Posterior vena cava (tissue), 2 donors: ENCODE data around the gene INSYN1. TPM values are rescaled to one million over a fixed set of nuclear protein-coding genes. Genes with fewer than 3 reads are reported as not detected.
"Not testable (repeated sequence)": the region's sequence is repeated elsewhere in the genome, so short reads cannot be mapped to it uniquely, and the experiment has no call there.

Experiments
- DNase-seq: peaks from one replicate; pipeline ENCODE4 v3.0.0-alpha.2; 2020; ENCODE audit warnings: low spot score
- intact Hi-C, 2 donors: fragments of 100-400 bp; cut with DNase I; formaldehyde crosslinking; loops; one replicate each; pipeline versions ENCODE4 v1.14.1 to v1.14.2; 2022 to 2023
- long read RNA-seq, 2 donors: library from polyadenylated mRNA; unstranded; transcript quantifications; one replicate each; pipeline ENCODE4 v2.0.0, GENCODE V29; 2020 to 2021
- total RNA-seq, 2 donors: library from RNA; stranded (reverse); fragmentation: NEBNext Ultra II Directional; extraction: Animal tissue kit (Norgen Biotek cat#: 25700); gene quantifications; one replicate each; pipeline ENCODE4 v1.2.1, GENCODE V29; 2021
- donor health status: DM: yes; HTN: yes; CAD: no.
- donor health status: DM: yes; HTN: yes; CAD: no.

The INSYN1 gene
- total RNA-seq: 10 to 100 TPM; 12.8 to 13.8 TPM
- long read RNA-seq, donor 1, full-length matches to known transcripts: 6 of 7 reads
- long read RNA-seq, donor 1, partial matches to known transcripts: 0 of 7 reads
- long read RNA-seq, donor 1, other reads (novel, unspliced or antisense): 1 of 7 reads
- long read RNA-seq, donor 2, partial matches to known transcripts: 0 of 1 reads
- long read RNA-seq, donor 2, other reads (novel, unspliced or antisense): 1 of 1 reads

- DNase-seq: no peak
- intact Hi-C loops: no loop called here
These were observed at the start of gene INSYN1 for GRCh38 chr15:73753250-73754130. INSYN1 (minus strand) TSS chr15:73753351; CDS start chr15:73751130, 2,221 bp downstream.

- intact Hi-C loops: no loop called here
- DNase-seq: no peak
These were observed 49.4 kb upstream of the INSYN1 start for GRCh38 chr15:73802431-73803041.

GRCh38 chr15:73800662-73801345, 47.7 kb upstream of the INSYN1 start:
- intact Hi-C loops: no loop called here
- no peak for DNase-seq

- intact Hi-C loops: no loop called here
- no peak for DNase-seq
These were observed 46.3 kb upstream of the INSYN1 start for GRCh38 chr15:73799466-73799865.

- DNase-seq: no peak
- intact Hi-C loops: no loop called here
These were observed 44.4 kb upstream of the INSYN1 start for GRCh38 chr15:73797366-73798158.

GRCh38 chr15:73796331-73796831, 43.2 kb upstream of the INSYN1 start:
- DNase-seq: no peak
- intact Hi-C loops: no loop called here

GRCh38 chr15:73794443-73795133, 41.4 kb upstream of the INSYN1 start:
- intact Hi-C loops: no loop called here

GRCh38 chr15:73792899-73793541, 39.9 kb upstream of the INSYN1 start:
- DNase-seq, intact Hi-C loops: not testable (repeated sequence)

More at GRCh38 chr15:73794443-73795133, 41.4 kb upstream of the INSYN1 start:
- no peak for DNase-seq

GRCh38 chr15:73792415-73792814, 39.3 kb upstream of the INSYN1 start:
- no peak for DNase-seq
- intact Hi-C loops: no loop called here

GRCh38 chr15:73789521-73790240, 36.5 kb upstream of the INSYN1 start:
- intact Hi-C loops: no loop called here
- no peak for DNase-seq

GRCh38 chr15:73787621-73788020, 34.5 kb upstream of the INSYN1 start:
- intact Hi-C loops: no loop called here
- no peak for DNase-seq

GRCh38 chr15:73786538-73786937, 33.4 kb upstream of the INSYN1 start:
- intact Hi-C loops: no loop called here
- DNase-seq: no peak

GRCh38 chr15:73785256-73786014, 32.3 kb upstream of the INSYN1 start:
- intact Hi-C loops, DNase-seq: not testable (repeated sequence)

- no peak for DNase-seq
- intact Hi-C loops: no loop called here
These were observed 31.1 kb upstream of the INSYN1 start for GRCh38 chr15:73784291-73784690.

- no peak for DNase-seq
- intact Hi-C loops: no loop called here
These were observed 29.3 kb upstream of the INSYN1 start for GRCh38 chr15:73782344-73782959.
